Memory B cell (primary cell): ENCODE data around the gene EVPL.
"Not testable (repeated sequence)": the region's sequence is repeated elsewhere in the genome, so short reads cannot be mapped to it uniquely, and the experiment has no call there.

Experiments used
- ATAC-seq: fragments of 150-1000 bp; cut with Tn5 transposase; 2 replicates; pipeline ENCODE4 v1.10.0; 2021; ENCODE audit warnings: low read depth, mild to moderate bottlenecking, moderate library complexity
- DNase-seq, 2 donors: peaks; one replicate each; pipeline ENCODE4 v3.0.0; 2022; ENCODE audit warnings: low spot score in 2 of 2
- H3K27ac Mint-ChIP-seq: one replicate; pipeline ENCODE4 v1.8.0; 2022; ENCODE audit warnings: mild to moderate bottlenecking, moderate library complexity, mixed read lengths
- H3K27me3 Mint-ChIP-seq: one replicate; pipeline ENCODE4 v1.8.0; 2022; ENCODE audit warnings: mixed read lengths
- H3K36me3 Mint-ChIP-seq: one replicate; pipeline ENCODE4 v1.8.0; 2022; ENCODE audit warnings: mild to moderate bottlenecking, mixed read lengths
- H3K4me1 Mint-ChIP-seq: one replicate; pipeline ENCODE4 v1.8.0; 2022; ENCODE audit warnings: mixed read lengths
- H3K4me3 Mint-ChIP-seq: one replicate; pipeline ENCODE4 v1.8.0; 2022; ENCODE audit warnings: mild to moderate bottlenecking, moderate library complexity, mixed read lengths
- H3K9me3 Mint-ChIP-seq: one replicate; pipeline ENCODE4 v1.8.0; 2022; ENCODE audit warnings: mixed read lengths

The EVPL gene

GRCh38 chr17:75985986-75986385, 41.1 kb downstream of the EVPL start:
- H3K27me3 Mint-ChIP-seq, result no peaks in the 10 kb centered on the region
- DNase-seq (no peak), ATAC-seq (no peak)
- no peak overlapping the region for H3K4me3 Mint-ChIP-seq
- H3K27ac Mint-ChIP-seq, result no peak overlapping the region
- no peaks in the 10 kb centered on the region for H3K4me1 Mint-ChIP-seq
- peaks cover 3% of the 10 kb centered on the region for H3K36me3 Mint-ChIP-seq
- no peaks in the 10 kb centered on the region for H3K9me3 Mint-ChIP-seq

GRCh38 chr17:75983501-75984181, 43.5 kb downstream of the EVPL start:
- peaks cover 2% of the 10 kb centered on the region for H3K36me3 Mint-ChIP-seq

GRCh38 chr17:75981019-75981615, 46.0 kb downstream of the EVPL start:
- peaks cover 7% of the 10 kb centered on the region for H3K4me1 Mint-ChIP-seq
- peaks cover 2% of the 10 kb centered on the region for H3K36me3 Mint-ChIP-seq
- H3K9me3 Mint-ChIP-seq, result no peaks in the 10 kb centered on the region
- DNase-seq (no peak), ATAC-seq (no peak)
- no peaks in the 10 kb centered on the region for H3K27me3 Mint-ChIP-seq
- H3K27ac Mint-ChIP-seq, result peak overlapping the region; percentile 99
- peak overlapping the region; percentile 94 for H3K4me3 Mint-ChIP-seq

More at GRCh38 chr17:75983501-75984181, 43.5 kb downstream of the EVPL start:
- DNase-seq, result no peak
- Mint-ChIP-seq H3K4me1 (peaks cover 5% of the 10 kb centered on the region), H3K4me3 (no peak overlapping the region), H3K27ac (no peak overlapping the region), H3K27me3 (no peaks in the 10 kb centered on the region), H3K9me3 (no peaks in the 10 kb centered on the region)
- no peak for ATAC-seq

- peaks cover 12% of the 10 kb centered on the region for H3K4me1 Mint-ChIP-seq
- DNase-seq, result no peak
Observed at GRCh38 chr17:75980188-75981018, 46.7 kb downstream of the EVPL start.

GRCh38 chr17:75979705-75980187, 47.4 kb downstream of the EVPL start:
- Mint-ChIP-seq H3K4me3 (peak overlapping the region; percentile 94), H3K36me3 (peaks cover 1% of the 10 kb centered on the region), H3K27ac (peak overlapping the region; percentile 99), H3K9me3 (no peaks in the 10 kb centered on the region), H3K27me3 (no peaks in the 10 kb centered on the region), H3K4me1 (peaks cover 12% of the 10 kb centered on the region)
- DNase-seq (no peak), ATAC-seq (peak; percentile 30)

More at GRCh38 chr17:75980188-75981018, 46.7 kb downstream of the EVPL start:
- no peak for ATAC-seq
- peak overlapping the region; percentile 94 for H3K4me3 Mint-ChIP-seq
- peaks cover 2% of the 10 kb centered on the region for H3K36me3 Mint-ChIP-seq
- no peaks in the 10 kb centered on the region for H3K27me3 Mint-ChIP-seq
- peak overlapping the region; percentile 99 for H3K27ac Mint-ChIP-seq
- no peaks in the 10 kb centered on the region for H3K9me3 Mint-ChIP-seq

- H3K4me1 Mint-ChIP-seq, result peaks cover 12% of the 10 kb centered on the region
- no peaks in the 10 kb centered on the region for H3K27me3 Mint-ChIP-seq
- no peaks in the 10 kb centered on the region for H3K9me3 Mint-ChIP-seq
- peak within 1 kb of the TSS; percentile 94 for H3K4me3 Mint-ChIP-seq
- H3K27ac Mint-ChIP-seq, result peak within 1 kb of the TSS; percentile 99
- no peaks in the 10 kb centered on the region for H3K36me3 Mint-ChIP-seq
- ATAC-seq, result peak; percentile 88
- DNase-seq, result peak; percentile 90 to 93
Observed at GRCh38 chr17:75978938-75979704, 48.0 kb downstream of the EVPL start, which contains the start of the genes ACOX1 and TEN1. Gene ACOX1, minus strand, starts transcription at chr17:75979166. Its CDS starts 93 bp downstream, at chr17:75979073. Gene TEN1, plus strand, starts transcription at chr17:75979240. Its CDS starts 6,953 bp downstream, at chr17:75986193.

- ATAC-seq (no peak), DNase-seq (no peak)
- H3K9me3 Mint-ChIP-seq, result no peaks in the 10 kb centered on the region
- no peaks in the 10 kb centered on the region for H3K27me3 Mint-ChIP-seq
- no peak overlapping the region for H3K4me3 Mint-ChIP-seq
- peaks cover 3% of the 10 kb centered on the region for H3K36me3 Mint-ChIP-seq
- peaks cover 14% of the 10 kb centered on the region for H3K4me1 Mint-ChIP-seq
- H3K27ac Mint-ChIP-seq, result no peak overlapping the region
Observed at GRCh38 chr17:75976175-75976848, 50.8 kb downstream of the EVPL start.

- Mint-ChIP-seq H3K27ac (no peak overlapping the region), H3K36me3 (peaks cover 3% of the 10 kb centered on the region)
Observed at GRCh38 chr17:75975757-75976174, 51.3 kb downstream of the EVPL start.

GRCh38 chr17:75975187-75975586, 51.9 kb downstream of the EVPL start:
- H3K27ac Mint-ChIP-seq, H3K9me3 Mint-ChIP-seq, ATAC-seq, H3K27me3 Mint-ChIP-seq, DNase-seq, H3K4me3 Mint-ChIP-seq, H3K36me3 Mint-ChIP-seq: not testable (repeated sequence)
- H3K4me1 Mint-ChIP-seq, result peaks cover 12% of the 10 kb centered on the region

More at GRCh38 chr17:75975757-75976174, 51.3 kb downstream of the EVPL start:
- no peaks in the 10 kb centered on the region for H3K9me3 Mint-ChIP-seq
- no peak for DNase-seq
- no peaks in the 10 kb centered on the region for H3K27me3 Mint-ChIP-seq
- peak overlapping the region; percentile 22 for H3K4me3 Mint-ChIP-seq
- no peak for ATAC-seq
- peaks cover 13% of the 10 kb centered on the region for H3K4me1 Mint-ChIP-seq

GRCh38 chr17:75970626-75971025, 56.5 kb downstream of the EVPL start:
- Mint-ChIP-seq H3K4me3 (no peak overlapping the region), H3K9me3 (no peaks in the 10 kb centered on the region), H3K27ac (no peak overlapping the region), H3K27me3 (no peaks in the 10 kb centered on the region), H3K4me1 (peaks cover 11% of the 10 kb centered on the region), H3K36me3 (peaks cover 9% of the 10 kb centered on the region)
- no peak for ATAC-seq
- DNase-seq, result no peak

- ATAC-seq, result no peak
- H3K4me1 Mint-ChIP-seq, result peaks cover 9% of the 10 kb centered on the region
- H3K9me3 Mint-ChIP-seq, result no peaks in the 10 kb centered on the region
- no peak overlapping the region for H3K27ac Mint-ChIP-seq
- H3K27me3 Mint-ChIP-seq, result no peaks in the 10 kb centered on the region
- peaks cover 9% of the 10 kb centered on the region for H3K36me3 Mint-ChIP-seq
- no peak overlapping the region for H3K4me3 Mint-ChIP-seq
- no peak for DNase-seq
Observed at GRCh38 chr17:75970011-75970523, 57.0 kb downstream of the EVPL start.

GRCh38 chr17:75969044-75969443, 58.1 kb downstream of the EVPL start:
- not testable (repeated sequence) for H3K4me3 Mint-ChIP-seq, H3K36me3 Mint-ChIP-seq, ATAC-seq, DNase-seq, H3K9me3 Mint-ChIP-seq, H3K27me3 Mint-ChIP-seq, H3K4me1 Mint-ChIP-seq, H3K27ac Mint-ChIP-seq

GRCh38 chr17:75965468-75965867, 61.6 kb downstream of the EVPL start:
- ATAC-seq (no peak), DNase-seq (no peak)
- peaks cover 7% of the 10 kb centered on the region for H3K4me1 Mint-ChIP-seq
- H3K36me3 Mint-ChIP-seq, result peaks cover 8% of the 10 kb centered on the region
- H3K4me3 Mint-ChIP-seq, result no peak overlapping the region
- no peaks in the 10 kb centered on the region for H3K9me3 Mint-ChIP-seq
- H3K27me3 Mint-ChIP-seq, result no peaks in the 10 kb centered on the region
- no peak overlapping the region for H3K27ac Mint-ChIP-seq
